Activated CD8-positive, alpha-beta memory T cell treated with anti-CD3 and anti-CD28 coated beads, Interleukin-2, amount 10 ng/mL, durations not matched to agents 7 days and 5 days (primary cell): ENCODE results near the gene SARM1. TPM values are rescaled to one million over a fixed set of nuclear protein-coding genes. Genes with fewer than 3 reads are reported as not detected.

Source experiments
- ATAC-seq: fragments of 150-1000 bp; cut with Tn5 transposase; one replicate; pipeline ENCODE4 v1.10.0; 2021; ENCODE audit warnings: moderate library complexity
- CTCF ChIA-PET: fragments of 350-600 bp; sonication (Branson Sonifier 250); formaldehyde crosslinking; loops from one replicate; lab custom pipeline; 2021; ENCODE audit warnings: antibody characterized with exemption; lab: Charles Lee
- DNase-seq: peaks from one replicate; pipeline ENCODE4 v3.0.0-alpha.2; 2020
- H3K27ac Mint-ChIP-seq: one replicate; pipeline ENCODE4 v1.8.0; 2021; ENCODE audit warnings: mild to moderate bottlenecking, mixed read lengths
- H3K27me3 Mint-ChIP-seq: one replicate; pipeline ENCODE4 v1.8.0; 2021; ENCODE audit warnings: mixed read lengths
- H3K36me3 Mint-ChIP-seq: one replicate; pipeline ENCODE4 v1.8.0; 2021; ENCODE audit warnings: mild to moderate bottlenecking, mixed read lengths
- H3K4me1 Mint-ChIP-seq: one replicate; pipeline ENCODE4 v1.8.0; 2021; ENCODE audit warnings: mixed read lengths
- H3K4me3 Mint-ChIP-seq: one replicate; pipeline ENCODE4 v1.8.0; 2021; ENCODE audit warnings: mild to moderate bottlenecking, moderate library complexity, mixed read lengths
- H3K9me3 Mint-ChIP-seq: one replicate; pipeline ENCODE4 v1.8.0; 2022; ENCODE audit warnings: low read depth, mixed read lengths
- total RNA-seq, 2 experiments: library from RNA; stranded (reverse); gene quantifications; one replicate each; pipeline ENCODE4 v1.2.3, GENCODE V29; 2021

Gene SARM1
- total RNA-seq, 2 experiments from 2014 or later = 20.2 to 24.8 TPM

- H3K4me3 Mint-ChIP-seq = no peak overlapping the region
- no peak overlapping the region for H3K27ac Mint-ChIP-seq
- H3K36me3 Mint-ChIP-seq = peaks cover 8% of the 10 kb centered on the region
- DNase-seq (no peak), ATAC-seq (no peak)
- H3K4me1 Mint-ChIP-seq = peaks cover 13% of the 10 kb centered on the region
- no peaks in the 10 kb centered on the region for H3K27me3 Mint-ChIP-seq
- CTCF ChIA-PET = interaction anchor here (2.1 kb wide), 1 partner anchor 20 kb away, joined by 8 read pairs; no protein-coding TSS in a partner anchor
- no peaks in the 10 kb centered on the region for H3K9me3 Mint-ChIP-seq
Measured at GRCh38 chr17:28395968-28396367, 24.5 kb downstream of the SARM1 start.

- H3K36me3 Mint-ChIP-seq = peaks cover 5% of the 10 kb centered on the region
Measured at GRCh38 chr17:28396635-28397239, 25.2 kb downstream of the SARM1 start.

GRCh38 chr17:28397275-28397674 is 25.8 kb downstream of the SARM1 start:
- CTCF ChIA-PET = interaction anchor here (1.5 to 2.1 kb wide), 2 partner anchors 12 to 19 kb away, joined by 3 to 8 read pairs; no protein-coding TSS in a partner anchor
- Mint-ChIP-seq H3K27ac (no peak overlapping the region), H3K9me3 (no peaks in the 10 kb centered on the region), H3K27me3 (no peaks in the 10 kb centered on the region), H3K36me3 (peaks cover 5% of the 10 kb centered on the region), H3K4me1 (peaks cover 22% of the 10 kb centered on the region), H3K4me3 (no peak overlapping the region)
- DNase-seq (no peak), ATAC-seq (no peak)

More at GRCh38 chr17:28396635-28397239, 25.2 kb downstream of the SARM1 start:
- peak; percentile 47 for ATAC-seq
- Mint-ChIP-seq H3K27ac (peak overlapping the region; percentile 41), H3K9me3 (no peaks in the 10 kb centered on the region), H3K4me3 (no peak overlapping the region), H3K4me1 (peaks cover 17% of the 10 kb centered on the region), H3K27me3 (no peaks in the 10 kb centered on the region)
- DNase-seq = peak; percentile 49
- CTCF ChIA-PET = interaction anchor here (1.5 to 2.1 kb wide), 2 partner anchors 12 to 20 kb away, joined by 3 to 8 read pairs; no protein-coding TSS in a partner anchor

GRCh38 chr17:28397687-28398279 is 26.3 kb downstream of the SARM1 start:
- Mint-ChIP-seq H3K27me3 (no peaks in the 10 kb centered on the region), H3K4me1 (peaks cover 24% of the 10 kb centered on the region), H3K27ac (no peak overlapping the region), H3K9me3 (no peaks in the 10 kb centered on the region), H3K4me3 (no peak overlapping the region), H3K36me3 (peaks cover 5% of the 10 kb centered on the region)
- CTCF ChIA-PET = interaction anchor here (0.5 to 4.7 kb wide), 4 partner anchors 11 to 975 kb away, joined by 3 to 18 read pairs (median 6); no protein-coding TSS in a partner anchor
- DNase-seq = no peak
- no peak for ATAC-seq

GRCh38 chr17:28398280-28398981 is 26.9 kb downstream of the SARM1 start:
- Mint-ChIP-seq H3K4me3 (no peak overlapping the region), H3K4me1 (peaks cover 24% of the 10 kb centered on the region), H3K36me3 (peaks cover 5% of the 10 kb centered on the region), H3K9me3 (no peaks in the 10 kb centered on the region), H3K27ac (no peak overlapping the region), H3K27me3 (no peaks in the 10 kb centered on the region)
- no peak for ATAC-seq
- CTCF ChIA-PET = interaction anchor here (0.5 to 4.7 kb wide), 2 partner anchors 18 to 974 kb away, joined by 3 to 18 read pairs; no protein-coding TSS in a partner anchor
- DNase-seq = no peak

- Mint-ChIP-seq H3K4me1 (peaks cover 24% of the 10 kb centered on the region), H3K4me3 (no peak overlapping the region), H3K9me3 (no peaks in the 10 kb centered on the region), H3K36me3 (no peaks in the 10 kb centered on the region), H3K27ac (no peak overlapping the region), H3K27me3 (no peaks in the 10 kb centered on the region)
- CTCF ChIA-PET = interaction anchor here (4.7 kb wide), 1 partner anchor 17 kb away, joined by 18 read pairs; no protein-coding TSS in a partner anchor
- ATAC-seq = no peak
- DNase-seq = no peak
Measured at GRCh38 chr17:28399808-28400207, 28.3 kb downstream of the SARM1 start.

- DNase-seq = no peak
- Mint-ChIP-seq H3K36me3 (no peaks in the 10 kb centered on the region), H3K27ac (no peak overlapping the region), H3K27me3 (no peaks in the 10 kb centered on the region), H3K9me3 (no peaks in the 10 kb centered on the region), H3K4me3 (no peak overlapping the region), H3K4me1 (peaks cover 19% of the 10 kb centered on the region)
- ATAC-seq = no peak
- CTCF ChIA-PET = interaction anchor here (4.7 kb wide), 1 partner anchor 14 kb away, joined by 18 read pairs; no protein-coding TSS in a partner anchor
Measured at GRCh38 chr17:28402224-28402630, 30.7 kb downstream of the SARM1 start.

- Mint-ChIP-seq H3K4me3 (no peak overlapping the region), H3K36me3 (no peaks in the 10 kb centered on the region), H3K27me3 (no peaks in the 10 kb centered on the region), H3K4me1 (peaks cover 18% of the 10 kb centered on the region), H3K27ac (no peak overlapping the region), H3K9me3 (no peaks in the 10 kb centered on the region)
- CTCF ChIA-PET = interaction anchor here (1.2 kb wide), 1 partner anchor 14 kb away, joined by 3 read pairs; no protein-coding TSS in a partner anchor
- ATAC-seq (no peak), DNase-seq (no peak)
Measured at GRCh38 chr17:28402844-28403243, 31.4 kb downstream of the SARM1 start.

- Mint-ChIP-seq H3K9me3 (no peaks in the 10 kb centered on the region), H3K27me3 (peaks cover 7% of the 10 kb centered on the region), H3K4me1 (peaks cover 18% of the 10 kb centered on the region), H3K4me3 (no peak overlapping the region), H3K36me3 (no peaks in the 10 kb centered on the region), H3K27ac (no peak overlapping the region)
- CTCF ChIA-PET = interaction anchor here (2.7 kb wide), 1 partner anchor 13 kb away, joined by 21 read pairs; no protein-coding TSS in a partner anchor
- DNase-seq (no peak), ATAC-seq (no peak)
Measured at GRCh38 chr17:28404007-28404406, 32.5 kb downstream of the SARM1 start.

GRCh38 chr17:28404461-28404811 is 32.9 kb downstream of the SARM1 start:
- DNase-seq (no peak), ATAC-seq (no peak)
- CTCF ChIA-PET = interaction anchor here (2.7 kb wide), 1 partner anchor 12 kb away, joined by 21 read pairs; no protein-coding TSS in a partner anchor
- no peak overlapping the region for H3K4me3 Mint-ChIP-seq
- no peaks in the 10 kb centered on the region for H3K36me3 Mint-ChIP-seq
- peaks cover 18% of the 10 kb centered on the region for H3K4me1 Mint-ChIP-seq
- peaks cover 8% of the 10 kb centered on the region for H3K27me3 Mint-ChIP-seq
- H3K9me3 Mint-ChIP-seq = no peaks in the 10 kb centered on the region
- H3K27ac Mint-ChIP-seq = no peak overlapping the region

- peaks cover 18% of the 10 kb centered on the region for H3K4me1 Mint-ChIP-seq
- no peaks in the 10 kb centered on the region for H3K36me3 Mint-ChIP-seq
- ATAC-seq (no peak), DNase-seq (no peak)
- no peak overlapping the region for H3K27ac Mint-ChIP-seq
- H3K4me3 Mint-ChIP-seq = peak overlapping the region; percentile 68
- no peaks in the 10 kb centered on the region for H3K9me3 Mint-ChIP-seq
- peaks cover 10% of the 10 kb centered on the region for H3K27me3 Mint-ChIP-seq
- CTCF ChIA-PET = interaction anchor here (2.7 kb wide), 1 partner anchor 12 kb away, joined by 21 read pairs; no protein-coding TSS in a partner anchor
Measured at GRCh38 chr17:28404812-28405570, 33.5 kb downstream of the SARM1 start.

GRCh38 chr17:28405632-28406472 is 34.4 kb downstream of the SARM1 start, which contains the start of gene SLC46A1:
Gene SLC46A1 (minus strand): TSS chr17:28406212. CDS start chr17:28406114, 98 bp downstream.
- Mint-ChIP-seq H3K27me3 (peaks cover 12% of the 10 kb centered on the region), H3K27ac (peak within 1 kb of the TSS; percentile 35), H3K36me3 (no peaks in the 10 kb centered on the region), H3K4me3 (peak within 1 kb of the TSS; percentile 68), H3K4me1 (peaks cover 18% of the 10 kb centered on the region), H3K9me3 (no peaks in the 10 kb centered on the region)
- CTCF ChIA-PET = interaction anchor here (1.0 to 2.7 kb wide), 2 partner anchors 11 to 21 kb away, joined by 3 to 21 read pairs; no protein-coding TSS in a partner anchor
- ATAC-seq = peak; percentile 88
- DNase-seq = peak; percentile 71
